ENCODE data around the gene POLG2.
A peak's percentile ranks its signal among the peaks of the same experiment; 100 is the strongest.

Gene POLG2

GRCh38 chr17:64506576-64507412, 9.9 kb upstream of the POLG2 start, which contains the start of gene CEP95:
Gene CEP95, plus strand, starts transcription at chr17:64506977. Its CDS starts 121 bp downstream, at chr17:64507098.
- Histone ChIP-seq H3K79me2 (ENCODE audit: insufficient read depth, low read depth) (peaks cover 69% of the 10 kb centered on the region), H3K4me1 (ENCODE audit: low read depth, poor library complexity, severe bottlenecking) (peaks cover 42% of the 10 kb centered on the region), H3K4me2 (peak within 1 kb of the TSS; percentile 91), H3K4me3 (IDR thresholded peaks at IDR 0.05; ENCODE audit: insufficient read depth, low read depth, low read length) (no peak within 1 kb of the TSS), H2AFZ (ENCODE audit: low read depth) (peak within 1 kb of the TSS; percentile 72), H3K27ac (peak within 1 kb of the TSS; percentile 99), H3K36me3 (ENCODE audit: insufficient read depth) (peaks cover 33% of the 10 kb centered on the region), H3K27me3 (ENCODE audit: insufficient read depth, low read depth) (no peaks in the 10 kb centered on the region), H3K9ac (peak within 1 kb of the TSS; percentile 100), H4K20me1 (ENCODE audit: insufficient read depth) (peaks cover 44% of the 10 kb centered on the region)
- TF ChIP-seq CTCF (conservative IDR thresholded peaks at IDR 0.05; ENCODE audit: low read depth, low read length): no peak

- Histone ChIP-seq H3K4me3 (IDR thresholded peaks at IDR 0.05; ENCODE audit: insufficient read depth, low read depth, low read length) (no peak within 1 kb of the TSS), H2AFZ (ENCODE audit: low read depth) (peak within 1 kb of the TSS; percentile 72), H3K9ac (peak within 1 kb of the TSS; percentile 100), H3K27ac (peak within 1 kb of the TSS; percentile 99), H3K4me2 (peak within 1 kb of the TSS; percentile 91), H4K20me1 (ENCODE audit: insufficient read depth) (peaks cover 49% of the 10 kb centered on the region), H3K4me1 (ENCODE audit: low read depth, poor library complexity, severe bottlenecking) (peaks cover 48% of the 10 kb centered on the region), H3K27me3 (ENCODE audit: insufficient read depth, low read depth) (no peaks in the 10 kb centered on the region), H3K79me2 (ENCODE audit: insufficient read depth, low read depth) (peaks cover 75% of the 10 kb centered on the region), H3K36me3 (ENCODE audit: insufficient read depth) (peaks cover 39% of the 10 kb centered on the region)
- no peak for TF ChIP-seq CTCF (conservative IDR thresholded peaks at IDR 0.05; ENCODE audit: low read depth, low read length)
Measured at GRCh38 chr17:64506201-64506575, 9.3 kb upstream of the POLG2 start, which contains the start of gene DDX5. Gene DDX5, minus strand, starts transcription at chr17:64506289. Its CDS starts 170 bp downstream, at chr17:64506119.

GRCh38 chr17:64505340-64506200, 8.7 kb upstream of the POLG2 start:
- H3K36me3 ChIP-seq (ENCODE audit: insufficient read depth): peaks cover 46% of the 10 kb centered on the region
- peak overlapping the region; percentile 55 for H3K4me2 ChIP-seq
- peaks cover 55% of the 10 kb centered on the region for H3K4me1 ChIP-seq (ENCODE audit: low read depth, poor library complexity, severe bottlenecking)
- peak overlapping the region; percentile 99 for H3K27ac ChIP-seq
- H2AFZ ChIP-seq (ENCODE audit: low read depth): no peak overlapping the region
- peaks cover 82% of the 10 kb centered on the region for H3K79me2 ChIP-seq (ENCODE audit: insufficient read depth, low read depth)
- no peak overlapping the region for H3K4me3 ChIP-seq (IDR thresholded peaks at IDR 0.05; ENCODE audit: insufficient read depth, low read depth, low read length)
- TF ChIP-seq CTCF (conservative IDR thresholded peaks at IDR 0.05; ENCODE audit: low read depth, low read length): no peak
- H4K20me1 ChIP-seq (ENCODE audit: insufficient read depth): peaks cover 55% of the 10 kb centered on the region
- H3K27me3 ChIP-seq (ENCODE audit: insufficient read depth, low read depth): no peaks in the 10 kb centered on the region
- H3K9ac ChIP-seq: peak overlapping the region; percentile 100

- peak overlapping the region; percentile 99 for H3K27ac ChIP-seq
- H3K36me3 ChIP-seq (ENCODE audit: insufficient read depth): peaks cover 53% of the 10 kb centered on the region
- peak overlapping the region; percentile 100 for H3K9ac ChIP-seq
- peaks cover 88% of the 10 kb centered on the region for H3K79me2 ChIP-seq (ENCODE audit: insufficient read depth, low read depth)
- H3K4me2 ChIP-seq: peak overlapping the region; percentile 55
- no peak overlapping the region for H2AFZ ChIP-seq (ENCODE audit: low read depth)
- H3K4me3 ChIP-seq (IDR thresholded peaks at IDR 0.05; ENCODE audit: insufficient read depth, low read depth, low read length): no peak overlapping the region
- H3K4me1 ChIP-seq (ENCODE audit: low read depth, poor library complexity, severe bottlenecking): peaks cover 62% of the 10 kb centered on the region
- H3K27me3 ChIP-seq (ENCODE audit: insufficient read depth, low read depth): no peaks in the 10 kb centered on the region
- no peak for TF ChIP-seq CTCF (conservative IDR thresholded peaks at IDR 0.05; ENCODE audit: low read depth, low read length)
- peaks cover 62% of the 10 kb centered on the region for H4K20me1 ChIP-seq (ENCODE audit: insufficient read depth)
Measured at GRCh38 chr17:64504769-64505339, 8.0 kb upstream of the POLG2 start.
